Hematopoietic multipotent progenitor cell treated with erythropoietin and hydrocortisone succinate and interleukin-3 and kit ligand, for 4 days (in vitro differentiated cells): ENCODE results near the gene TMED10.
"Not testable (repeated sequence)": the region's sequence is repeated elsewhere in the genome, so short reads cannot be mapped to it uniquely, and the experiment has no call there.

Source experiments
- DNase-seq: peaks from one replicate; pipeline ENCODE4 v3.0.0-alpha.2; 2015

Gene TMED10

DNA sequence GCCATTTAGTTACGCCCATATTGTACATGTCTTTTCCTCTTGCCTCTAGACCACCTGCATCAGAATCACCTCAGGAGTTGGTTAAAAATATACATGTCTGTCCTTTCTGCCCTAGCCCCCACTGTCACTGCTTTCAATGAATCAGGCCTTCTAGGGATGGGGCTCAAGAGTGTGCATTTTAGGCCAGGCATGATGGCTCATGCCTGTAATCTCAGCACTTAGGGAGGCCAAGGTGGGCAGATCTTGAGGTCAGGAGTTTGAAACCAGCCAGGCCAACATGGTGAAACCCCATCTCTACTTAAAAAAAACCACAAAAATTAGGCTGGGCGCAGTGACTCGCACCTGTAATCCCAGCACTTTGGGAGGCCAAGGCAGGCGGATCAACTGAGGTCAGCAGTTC lies 13.6 kb upstream of the TMED10 start:
- no peak for DNase-seq

DNA sequence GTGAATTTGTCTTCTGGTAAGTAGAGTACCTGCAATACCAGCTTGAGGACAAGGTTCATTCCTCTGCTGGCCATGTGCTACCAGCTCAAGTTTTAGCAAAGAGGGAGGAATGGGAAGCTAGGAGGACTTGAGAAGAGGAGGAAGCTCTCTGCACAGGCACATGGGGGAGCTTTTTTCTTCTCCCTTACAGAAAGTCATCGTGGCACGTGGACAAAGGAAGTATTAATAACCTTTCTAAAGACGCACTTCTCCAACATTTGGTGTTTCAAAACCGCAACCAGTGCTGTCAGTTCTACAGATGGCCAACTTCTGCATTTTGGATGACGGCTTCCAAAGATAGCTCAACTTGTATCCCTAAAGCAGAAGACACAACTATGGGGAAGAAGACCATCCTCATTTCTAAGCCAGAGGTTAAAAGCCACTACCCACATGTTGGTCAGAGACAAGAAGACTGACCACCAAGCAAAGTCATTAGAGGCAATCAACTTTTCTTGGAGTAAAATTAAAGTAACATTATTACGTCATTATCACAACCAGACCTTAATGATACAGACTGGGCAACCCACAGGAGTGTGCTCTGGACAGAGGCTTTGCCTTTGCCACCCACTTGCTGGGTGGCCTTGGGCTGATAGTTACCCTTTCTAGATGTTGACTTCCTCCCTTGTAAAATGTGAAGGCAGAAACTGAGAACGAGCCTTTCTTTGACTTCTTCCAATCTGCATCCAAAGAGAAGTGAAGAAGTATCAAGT lies 12.3 kb upstream of the TMED10 start:
- DNase-seq, result peak; percentile 95

DNA sequence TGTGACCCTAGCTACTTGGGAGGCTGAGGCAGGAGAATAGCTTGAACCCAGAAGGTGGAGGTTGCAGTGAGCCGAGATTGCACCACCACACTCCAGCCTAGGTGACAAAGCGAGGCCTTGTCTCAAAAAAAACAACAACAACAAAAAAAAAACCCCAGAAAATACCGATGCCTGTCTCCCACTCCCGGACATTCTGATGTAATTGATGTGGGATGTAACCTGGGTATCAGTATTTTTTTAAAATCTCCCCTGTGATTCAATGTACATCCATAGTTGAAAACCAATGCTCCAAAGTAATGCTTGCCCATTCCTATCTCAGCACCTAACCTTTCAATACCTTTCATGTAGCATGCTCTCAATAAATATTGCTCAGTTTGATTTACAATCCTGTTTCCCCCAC lies 11.7 kb upstream of the TMED10 start:
- DNase-seq, result no peak

DNA sequence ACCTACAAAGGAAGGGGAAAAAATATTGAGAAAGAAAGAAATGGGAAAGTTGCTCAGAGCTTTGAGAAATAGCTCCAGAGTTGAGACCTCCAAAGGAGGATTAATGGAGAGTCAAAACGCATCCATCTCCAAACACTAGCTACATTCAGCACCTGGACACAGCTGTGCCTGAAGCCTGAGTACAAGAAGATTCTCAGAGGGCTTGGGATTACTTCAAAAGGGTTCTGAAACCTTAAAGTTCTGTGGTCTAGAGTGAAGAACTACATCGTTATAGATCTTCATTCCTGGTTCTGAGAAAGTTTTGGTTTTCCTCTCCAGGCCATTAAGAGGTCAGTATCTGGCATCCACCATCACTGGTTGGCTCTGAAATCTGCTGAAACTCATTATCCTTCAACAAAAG lies 10.5 kb upstream of the TMED10 start:
- no peak for DNase-seq

DNA sequence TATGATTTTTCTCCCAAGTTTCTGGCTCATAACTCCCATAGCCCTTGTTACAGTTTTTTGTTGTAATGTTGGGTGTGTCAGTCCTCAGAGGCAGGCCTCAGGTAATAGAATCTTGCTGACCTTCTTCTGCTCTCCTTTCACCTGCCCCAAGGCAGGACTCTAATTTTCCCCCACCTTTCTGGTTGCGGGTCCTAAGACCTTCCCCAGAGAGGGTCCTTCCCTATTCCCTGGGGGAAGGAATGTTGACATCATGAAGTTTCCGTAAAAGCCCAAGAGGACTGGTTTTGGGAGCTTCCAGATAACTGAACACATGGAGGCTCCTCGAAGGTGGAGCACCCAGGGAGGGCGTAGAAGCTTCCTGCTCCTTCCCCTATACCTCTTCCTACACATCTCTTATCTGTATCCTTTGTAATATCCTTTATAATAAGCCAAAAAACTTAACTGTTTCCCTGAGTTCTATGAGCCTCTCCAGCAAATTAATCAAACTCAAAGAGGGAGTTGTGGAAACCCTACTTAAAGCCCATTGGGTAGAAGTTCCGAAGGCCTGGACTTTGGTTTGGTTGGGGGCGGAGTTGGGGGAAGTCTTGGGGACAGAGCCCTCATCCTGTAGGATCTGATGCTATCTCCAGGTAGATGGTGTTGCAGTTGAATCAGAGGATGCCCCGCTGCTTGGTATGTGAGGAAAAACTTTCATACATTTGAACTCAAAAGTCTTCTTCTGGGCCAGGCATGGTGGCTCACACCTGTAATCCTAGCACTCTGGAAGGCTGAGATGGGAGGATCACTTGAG lies 9.0 kb upstream of the TMED10 start:
- DNase-seq, result no peak

DNA sequence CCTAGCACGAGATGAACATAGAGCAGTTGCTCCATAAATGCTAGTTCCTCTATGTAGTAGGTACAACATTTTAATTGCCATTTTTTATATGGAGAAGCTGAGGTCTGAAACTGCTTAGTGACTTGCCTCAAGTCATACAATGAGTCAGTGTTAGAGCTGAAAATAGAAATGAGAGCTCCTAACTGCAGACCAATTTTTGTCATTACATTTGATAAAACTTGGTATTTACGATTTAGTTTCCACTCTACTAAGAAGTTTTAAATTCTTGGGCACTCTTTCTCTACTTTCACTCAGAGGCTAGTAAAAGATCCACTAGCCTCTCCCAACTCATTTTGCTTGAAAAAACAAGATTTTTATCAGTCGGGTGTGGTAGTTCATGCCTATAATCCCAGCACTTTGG lies 8.1 kb upstream of the TMED10 start:
- peak; percentile 40 for DNase-seq

DNA sequence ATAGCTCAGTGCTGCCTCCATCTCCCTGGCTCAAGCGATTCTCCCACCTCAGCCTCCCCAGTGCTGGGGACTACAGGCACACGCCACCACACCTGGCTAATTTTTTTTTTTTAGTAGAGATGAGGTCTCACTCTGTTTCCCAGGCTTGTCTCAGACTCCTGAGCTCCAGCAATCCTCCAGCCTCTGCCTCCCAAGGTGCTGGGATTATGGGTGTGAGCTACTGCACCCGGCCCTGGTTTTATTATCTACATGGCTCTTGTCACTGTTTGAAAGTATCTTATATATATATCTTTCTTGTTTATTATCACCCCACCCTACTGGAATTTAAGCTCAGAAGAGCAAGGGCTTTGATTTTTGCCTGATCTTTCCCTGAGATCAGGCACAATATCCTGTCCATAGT lies 7.6 kb upstream of the TMED10 start:
- no peak for DNase-seq

DNA sequence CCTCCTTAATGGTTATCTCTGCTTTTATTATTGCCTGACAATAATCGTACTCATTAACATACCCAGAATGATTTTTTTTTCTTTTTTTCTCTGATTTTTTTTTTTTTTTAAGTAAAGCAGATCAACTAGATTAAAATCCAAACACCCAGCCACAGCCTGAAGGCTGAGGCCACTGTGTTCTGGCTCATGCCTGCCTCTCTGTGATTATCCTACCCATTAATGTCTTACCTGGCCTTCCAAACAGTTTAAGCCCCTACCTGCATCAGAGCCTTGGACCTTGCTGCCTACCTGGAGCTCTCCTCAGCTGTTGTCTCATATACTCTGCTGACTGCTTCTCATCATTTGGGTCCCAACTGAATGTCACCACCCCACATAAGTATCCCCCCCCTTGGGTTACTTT lies 6.8 kb upstream of the TMED10 start:
- DNase-seq, result no peak

DNA sequence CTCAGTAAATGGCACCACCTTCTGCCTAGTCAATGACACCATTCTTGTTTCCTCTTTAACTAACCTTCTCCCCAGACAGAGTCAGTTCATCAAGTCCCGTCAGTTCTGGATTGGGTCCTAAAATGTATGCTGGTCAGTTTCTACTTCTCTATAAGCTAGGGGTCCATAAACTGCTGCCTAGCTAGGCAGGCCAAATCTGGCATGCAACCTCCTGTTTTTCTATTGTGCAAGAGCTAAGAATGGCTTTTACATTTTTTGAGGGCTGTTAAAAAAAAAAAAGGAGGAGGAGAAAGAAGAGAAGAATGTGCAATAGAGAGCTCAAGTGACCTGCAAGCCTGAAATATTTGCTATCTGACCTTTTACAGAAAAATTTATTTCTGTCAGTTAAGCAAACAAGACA lies 6.4 kb upstream of the TMED10 start:
- DNase-seq, result peak; percentile 68

DNA sequence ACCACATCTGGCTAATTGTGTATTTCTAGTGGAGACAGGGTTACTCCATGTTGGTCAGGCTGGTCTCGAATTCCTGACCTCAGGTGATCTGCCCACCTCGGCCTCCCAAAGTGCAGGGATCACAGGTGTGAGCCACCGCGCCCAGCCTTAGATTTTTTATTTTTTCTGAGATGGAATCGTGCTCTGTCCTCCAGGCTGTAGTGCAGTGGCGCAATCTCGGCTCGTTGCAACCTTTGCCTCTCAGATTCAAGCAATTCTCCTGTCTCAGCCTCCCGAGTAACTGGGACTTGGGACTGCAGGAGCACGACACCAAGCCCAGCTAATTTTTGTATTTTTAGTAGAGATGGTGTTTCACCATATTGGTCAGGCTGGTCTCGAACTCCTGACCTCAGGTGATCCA lies 5.8 kb upstream of the TMED10 start:
- DNase-seq, result not testable (repeated sequence)

DNA sequence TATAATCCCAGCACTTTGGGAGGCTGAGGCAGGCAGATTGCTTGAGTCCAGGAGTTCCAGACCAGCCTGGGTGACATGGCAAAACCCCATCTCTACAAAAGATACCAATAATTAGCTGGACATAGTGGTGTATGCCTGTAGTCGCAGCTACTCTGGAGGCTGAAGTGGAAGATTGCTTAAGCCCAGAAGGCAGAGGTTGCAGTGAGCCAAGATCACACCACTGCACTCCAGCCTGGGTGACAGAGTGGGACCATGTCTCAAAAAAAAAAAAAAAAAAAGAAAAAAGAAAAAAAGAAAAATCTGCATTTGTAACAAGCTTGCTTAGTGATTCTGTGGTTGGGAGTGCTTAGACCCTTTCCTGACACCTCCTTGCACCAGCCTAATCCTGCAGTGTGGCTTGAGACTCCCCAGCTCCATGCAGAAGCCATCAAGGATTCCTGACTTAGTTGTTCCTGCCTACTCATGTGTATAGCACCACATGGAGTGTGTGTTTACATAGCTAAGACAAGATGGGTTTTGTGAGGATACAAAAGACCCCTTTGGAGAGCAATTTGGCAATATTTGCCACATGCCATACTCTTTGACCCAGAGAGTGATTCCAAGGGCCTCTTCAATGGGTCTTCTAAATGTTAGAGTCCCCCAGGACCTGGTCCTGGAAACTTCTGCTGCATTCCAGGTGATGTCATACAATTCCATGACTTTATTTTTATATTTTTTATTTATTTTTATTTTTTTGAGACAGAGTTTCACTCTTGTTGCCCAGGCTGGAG lies 5.1 kb upstream of the TMED10 start:
- no peak for DNase-seq

DNA sequence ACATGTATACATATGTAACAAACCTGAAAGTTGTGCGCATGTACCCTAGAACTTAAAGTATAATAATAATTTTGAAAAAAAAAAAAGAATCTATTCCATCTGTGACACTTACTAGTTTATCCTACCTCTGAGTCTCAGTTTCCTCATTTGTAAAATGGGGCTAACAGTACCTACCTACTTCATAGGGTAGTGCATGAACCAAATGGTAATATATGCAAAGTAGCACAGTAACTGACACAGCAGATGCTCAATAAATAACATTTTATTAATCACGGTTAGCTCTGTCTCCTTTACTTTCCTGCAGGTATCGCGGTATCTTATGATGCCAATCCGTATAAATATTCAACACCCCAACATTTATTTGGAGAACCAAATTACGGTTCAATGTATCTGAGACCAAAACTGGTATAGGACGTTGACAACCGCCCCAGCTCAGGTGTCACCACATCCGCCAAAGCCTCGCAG lies 703 bp downstream of the TMED10 start:
- no peak for DNase-seq

DNA sequence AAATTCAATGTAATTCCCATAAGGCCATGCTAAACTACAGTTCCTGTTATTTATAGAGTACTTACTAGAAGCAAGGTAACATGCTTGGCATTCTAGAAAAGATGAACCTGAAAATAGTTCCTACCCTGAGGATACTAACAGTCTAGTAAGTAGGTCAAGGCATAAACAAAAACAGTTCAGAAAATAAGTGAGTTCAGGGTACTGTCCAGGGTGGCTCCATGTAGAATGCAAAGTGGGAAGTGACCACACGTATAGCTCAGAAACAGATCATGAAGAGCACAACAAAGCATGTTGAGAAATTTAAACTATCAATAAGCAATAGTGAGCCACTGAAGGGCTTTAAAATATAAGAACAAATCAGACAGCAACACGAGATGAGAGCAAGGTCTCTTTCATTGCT lies 2.3 kb downstream of the TMED10 start:
- DNase-seq, result no peak

DNA sequence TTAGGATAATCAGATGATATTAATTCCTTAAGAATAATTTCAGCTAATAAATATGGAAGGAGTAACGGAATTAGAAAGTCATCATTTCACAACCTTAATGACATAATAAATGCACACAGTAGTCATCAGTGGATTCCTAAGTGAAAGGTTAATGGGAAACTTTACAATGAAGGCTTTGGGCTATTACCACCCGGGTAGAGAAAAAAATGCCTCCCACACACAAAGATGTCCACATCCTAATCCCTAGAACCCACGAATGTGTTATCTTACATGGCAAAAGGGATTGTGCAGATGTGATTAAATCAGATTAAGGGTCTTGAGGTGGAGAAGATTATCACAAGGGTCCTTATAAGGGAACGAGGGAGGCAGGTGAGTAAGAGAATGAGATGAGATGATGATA lies 5.6 kb downstream of the TMED10 start:
- no peak for DNase-seq

DNA sequence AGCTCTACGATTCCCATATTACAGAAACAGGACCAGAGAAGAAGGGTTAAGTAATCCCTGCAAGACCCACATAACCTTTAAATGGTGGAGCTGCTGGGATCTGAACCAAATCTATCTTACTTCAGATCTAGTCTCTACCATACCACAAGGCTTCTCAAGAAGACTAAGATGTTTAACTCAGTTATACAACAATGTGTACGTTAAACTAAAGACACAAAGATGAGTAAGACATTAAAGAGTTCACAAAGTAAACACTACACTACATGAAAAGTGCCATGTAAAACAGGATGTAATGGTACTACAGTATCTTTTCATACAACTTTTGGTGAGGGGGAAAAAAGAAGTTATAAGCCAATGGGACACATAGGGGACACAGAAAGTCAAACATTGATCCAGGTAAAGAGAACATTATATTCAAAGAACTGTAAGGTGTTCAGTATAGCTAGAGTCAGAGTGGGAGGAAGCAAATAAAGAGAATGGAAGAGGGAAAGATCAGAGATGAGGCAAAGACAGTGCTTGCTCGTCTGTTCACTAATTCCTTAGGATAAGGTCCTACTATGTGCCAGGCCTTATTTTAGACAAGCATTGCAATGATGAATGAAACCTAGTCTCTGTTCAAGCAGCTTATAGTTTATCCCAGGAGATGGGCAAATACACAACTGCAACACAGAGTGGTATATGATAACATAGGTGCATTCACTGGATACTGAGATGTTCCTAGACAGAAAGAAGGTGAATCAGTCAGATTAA lies 7.7 kb downstream of the TMED10 start:
- no peak for DNase-seq

DNA sequence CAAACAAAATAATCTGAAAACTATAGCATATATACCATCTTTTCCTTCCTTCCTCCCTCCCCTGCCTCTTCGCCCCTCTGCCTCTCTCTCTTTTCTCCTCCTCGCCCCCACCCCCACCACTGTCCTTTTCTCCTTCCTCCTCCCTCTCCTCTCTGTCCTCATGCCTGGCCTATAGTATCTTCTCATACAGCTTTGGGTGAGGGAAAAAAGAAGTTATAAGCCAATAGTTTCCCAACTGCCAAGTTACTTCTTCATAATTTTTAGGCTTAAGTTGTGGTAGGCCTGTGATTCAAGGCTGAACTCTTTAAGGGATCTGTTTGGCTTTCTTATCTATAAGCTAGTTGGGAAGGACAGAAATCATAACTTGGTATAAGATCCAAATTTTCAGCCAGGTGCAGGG lies 9.1 kb downstream of the TMED10 start:
- no peak for DNase-seq

DNA sequence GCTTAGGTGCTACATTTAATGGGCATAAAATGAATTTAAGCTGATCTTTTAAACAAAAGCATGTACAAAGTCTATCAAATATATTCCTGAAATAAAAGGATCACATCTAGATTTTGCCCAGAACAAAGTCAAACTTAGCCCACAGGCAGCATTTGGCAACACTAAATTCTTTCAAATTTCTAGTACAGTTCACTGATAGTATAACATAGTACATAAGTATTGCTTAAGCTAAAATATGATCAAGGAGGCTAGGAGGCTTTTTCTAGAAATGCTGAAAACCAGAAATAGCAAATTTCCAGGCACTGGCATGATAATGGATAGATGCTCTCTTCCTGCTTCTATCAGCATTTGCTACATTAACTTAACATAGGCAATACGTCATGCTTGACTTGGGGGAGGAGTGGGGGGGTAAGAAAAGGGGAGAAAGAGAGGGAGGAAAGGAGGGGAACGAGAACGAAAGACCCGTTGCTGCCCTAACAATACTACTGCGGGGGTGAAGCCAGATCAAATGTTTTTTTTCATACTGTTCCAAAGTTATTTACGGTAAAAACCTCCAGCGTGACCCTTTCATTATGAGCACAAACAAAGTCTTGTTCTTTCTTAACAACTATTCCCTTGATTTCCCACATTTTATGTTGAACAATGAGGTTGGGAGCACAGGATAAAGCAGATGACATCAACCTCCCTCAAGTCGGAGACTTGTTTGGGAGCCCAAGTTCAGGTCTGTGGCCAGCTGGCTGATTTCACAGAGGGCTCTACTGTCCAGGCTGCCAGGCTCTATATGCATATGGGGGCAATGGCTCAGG lies 10.6 kb downstream of the TMED10 start:
- no peak for DNase-seq

DNA sequence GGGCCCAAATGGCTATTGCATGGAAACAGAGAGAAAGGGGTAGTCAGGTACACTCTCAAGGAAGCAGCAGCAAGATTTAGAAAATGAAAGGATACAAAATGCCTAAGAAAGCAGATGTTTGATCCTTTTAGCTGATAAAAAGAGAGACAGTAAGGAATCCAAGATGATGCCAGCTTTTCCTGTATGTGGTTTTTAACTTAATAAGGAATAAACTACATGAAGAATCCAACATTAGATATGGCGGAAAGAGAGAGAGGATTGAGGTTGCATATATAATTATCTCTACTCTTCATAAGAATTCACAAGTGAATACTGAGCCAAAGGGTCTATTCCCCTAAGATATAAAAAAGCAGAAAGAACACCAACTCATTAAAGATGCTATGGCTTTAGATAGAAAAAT lies 11.6 kb downstream of the TMED10 start:
- no peak for DNase-seq

DNA sequence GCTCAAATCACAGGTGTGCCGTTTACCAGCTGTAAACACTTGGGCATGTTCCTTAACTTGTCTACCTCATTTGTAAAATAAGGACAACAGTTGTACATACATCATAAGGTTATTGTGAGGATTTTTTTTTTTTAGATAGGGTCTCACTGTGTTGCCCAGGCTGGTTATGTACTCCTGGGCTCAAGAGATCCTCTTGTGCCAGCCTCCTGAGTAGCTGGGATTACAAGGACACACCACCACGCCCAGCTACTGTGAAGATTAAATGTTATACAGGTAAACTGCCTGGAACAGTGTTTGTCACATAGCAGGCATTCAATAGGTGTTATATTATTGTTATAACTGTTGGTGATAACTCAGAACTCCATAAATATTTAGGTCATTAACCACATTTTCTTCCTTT lies 12.7 kb downstream of the TMED10 start:
- no peak for DNase-seq

DNA sequence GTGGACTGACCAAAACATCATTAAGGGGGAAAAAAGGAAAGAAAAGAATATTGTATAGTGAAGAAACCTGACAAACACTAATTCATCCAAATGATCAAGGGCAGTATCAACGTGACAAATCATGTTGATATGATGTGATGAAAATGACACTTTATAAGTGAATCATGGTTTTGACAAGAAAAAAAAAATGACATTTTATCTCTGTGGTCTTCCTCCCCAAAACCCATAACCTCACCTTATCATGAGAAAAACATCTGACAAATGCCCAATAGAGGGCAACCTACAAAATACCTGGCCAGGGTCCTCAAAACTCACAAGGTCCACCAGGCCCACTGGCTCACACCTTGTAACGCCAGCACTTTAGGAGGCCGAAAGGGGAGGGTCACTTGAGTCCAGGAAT lies 13.8 kb downstream of the TMED10 start:
- no peak for DNase-seq

DNA sequence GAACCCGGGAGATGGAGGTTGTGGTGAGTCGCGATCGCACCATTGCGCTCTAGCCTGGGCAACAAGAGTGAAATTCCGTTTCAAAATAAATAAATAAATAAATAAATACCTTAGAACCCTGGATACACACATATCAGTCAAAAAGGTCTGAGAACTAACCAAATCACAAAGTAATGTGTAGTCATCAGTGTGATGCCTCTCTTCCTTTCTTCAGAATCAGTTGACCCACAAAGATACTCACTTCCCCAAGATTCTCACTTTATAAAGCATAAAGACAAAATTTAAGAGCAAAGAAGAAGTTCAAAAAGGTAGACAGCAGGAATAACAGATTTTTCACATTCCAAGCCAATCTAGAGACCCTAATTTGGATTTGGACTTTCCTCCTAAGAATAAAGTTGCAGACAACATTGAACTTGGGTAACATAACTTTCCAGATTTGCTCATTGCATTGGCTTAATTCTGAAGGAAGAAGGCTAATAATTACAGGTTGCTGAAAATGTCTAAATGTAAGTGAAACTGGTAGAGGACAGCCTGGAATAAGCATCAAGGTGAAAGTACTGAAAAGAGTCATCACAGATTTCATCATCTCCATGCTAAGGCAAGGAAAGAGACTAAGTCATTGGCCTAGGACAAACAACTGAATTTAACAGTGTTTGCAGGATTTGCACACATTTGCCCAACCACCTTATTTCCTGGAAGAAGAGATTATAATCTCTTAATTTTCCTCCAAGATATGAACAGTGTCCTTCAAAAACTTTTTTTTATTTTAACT lies 17.4 kb downstream of the TMED10 start:
- DNase-seq, result no peak
